Thoracic aorta (tissue), 2 donors: Measurements from ENCODE around the gene RSU1. TPM values are rescaled to one million over a fixed set of nuclear protein-coding genes. Genes with fewer than 3 reads are reported as not detected.

Experiments used
- ATAC-seq: fragments of 150-250 bp; one replicate; pipeline ENCODE4 v1.8.0; 2017; ENCODE audit warnings: low read depth; ENCODE audit not compliant: insufficient number of reproducible peaks, low FRiP score
- DNase-seq: peaks from one replicate; pipeline ENCODE4 v3.0.0-alpha.2; 2020; ENCODE audit warnings: low spot score
- H3K27ac ChIP-seq, 2 donors: fragments of 200-600 bp; sonication (generic); 1 replicate in 1 of 2; 2 replicates in 1 of 2; pipeline ENCODE4 v1.5.1; 2016; ENCODE audit warnings: mild to moderate bottlenecking in 2 of 2, moderate library complexity in 2 of 2
- H3K27me3 ChIP-seq: fragments of 200-600 bp; sonication (generic); replicated peaks from 2 replicates; pipeline ENCODE4 v1.6.0; 2016; ENCODE audit warnings: mild to moderate bottlenecking; ENCODE audit not compliant: insufficient read depth
- H3K36me3 ChIP-seq: fragments of 200-600 bp; sonication (generic); one replicate; pipeline ENCODE4 v1.5.1; 2016
- H3K4me1 ChIP-seq, 2 donors: fragments of 200-600 bp; sonication (generic); 1 replicate in 1 of 2; 2 replicates in 1 of 2; pipeline versions ENCODE4 v1.5.1 to v1.6.0; 2016; ENCODE audit warnings: low read depth in 2 of 2, mild to moderate bottlenecking in 1 of 2; ENCODE audit not compliant: control insufficient read depth in 1 of 2
- H3K4me3 ChIP-seq: fragments of 200-600 bp; sonication (generic); 2 replicates; pipeline ENCODE4 v1.5.1; 2016; ENCODE audit warnings: mild to moderate bottlenecking
- H3K9me3 ChIP-seq: fragments of 200-600 bp; sonication (generic); 2 replicates; pipeline ENCODE4 v1.5.1; 2016
- CTCF ChIP-seq: fragments of 200-600 bp; sonication (generic); IDR thresholded peaks from one replicate; pipeline ENCODE4 v1.5.1; 2019; ENCODE audit warnings: antibody characterized with exemption
- total RNA-seq, 2 donors: library from RNA; depleted of rRNA; stranded (reverse); fragments of >200 nt; gene quantifications; one replicate each; pipeline versions ENCODE4 v1.1.0 to v1.2.3, GENCODE V29; 2016

RSU1 gene
- total RNA-seq, 2 donors from 2014 or later: 88.0 to 122 TPM

DNA sequence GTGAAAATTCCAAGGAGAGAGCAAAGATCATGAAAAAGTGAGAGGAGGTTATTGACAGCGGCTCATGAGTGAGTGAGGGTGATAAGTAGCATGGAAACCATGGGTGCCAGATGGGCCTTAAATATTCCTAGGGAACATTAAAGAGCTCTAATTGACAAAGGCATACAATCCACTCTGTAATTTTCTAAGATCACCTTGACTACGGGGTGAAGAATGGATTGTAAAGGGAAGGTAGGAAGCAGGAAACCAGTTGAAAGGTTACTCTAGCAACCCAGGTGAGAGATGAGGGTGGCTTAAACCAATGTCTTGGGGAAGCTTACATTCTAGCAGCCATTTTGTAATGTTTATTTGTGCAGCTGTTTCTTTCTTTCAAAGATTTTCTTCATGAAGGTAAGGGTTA, 75.7 kb downstream of the RSU1 start:
- no peaks in the 10 kb centered on the region for H3K27me3 ChIP-seq
- peaks cover 4% of the 10 kb centered on the region for H3K36me3 ChIP-seq
- ATAC-seq: no peak
- no peak for DNase-seq
- no peak for TF ChIP-seq CTCF
- H3K27ac ChIP-seq: no peak overlapping the region
- H3K4me3 ChIP-seq: no peak overlapping the region
- no peaks in the 10 kb centered on the region for H3K4me1 ChIP-seq
- H3K9me3 ChIP-seq: peaks cover 5% of the 10 kb centered on the region

DNA sequence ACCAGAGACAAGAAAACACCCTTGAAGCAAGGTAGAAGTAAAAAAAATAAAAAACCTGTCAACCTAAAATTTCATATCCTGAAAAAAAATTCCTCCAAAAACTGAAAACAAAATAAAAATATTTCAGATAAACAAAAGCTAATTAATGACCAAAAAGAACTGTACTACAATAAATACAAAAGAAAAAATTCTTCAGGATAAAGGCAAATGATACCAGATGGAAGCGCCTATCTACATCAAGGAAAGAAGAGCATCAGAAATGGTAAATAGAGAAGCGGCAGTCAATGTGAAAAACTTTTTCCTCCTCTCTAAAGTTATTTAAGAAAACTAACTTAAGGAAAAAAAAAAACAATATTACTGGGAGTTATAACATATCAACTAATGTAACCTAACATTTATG, 79.8 kb downstream of the RSU1 start:
- no peaks in the 10 kb centered on the region for H3K4me1 ChIP-seq
- ATAC-seq (no peak), DNase-seq (no peak)
- no peak for TF ChIP-seq CTCF
- H3K27ac ChIP-seq: no peak overlapping the region
- H3K36me3 ChIP-seq: peaks cover 6% of the 10 kb centered on the region
- no peaks in the 10 kb centered on the region for H3K27me3 ChIP-seq
- peaks cover 5% of the 10 kb centered on the region for H3K9me3 ChIP-seq
- H3K4me3 ChIP-seq: no peak overlapping the region

DNA sequence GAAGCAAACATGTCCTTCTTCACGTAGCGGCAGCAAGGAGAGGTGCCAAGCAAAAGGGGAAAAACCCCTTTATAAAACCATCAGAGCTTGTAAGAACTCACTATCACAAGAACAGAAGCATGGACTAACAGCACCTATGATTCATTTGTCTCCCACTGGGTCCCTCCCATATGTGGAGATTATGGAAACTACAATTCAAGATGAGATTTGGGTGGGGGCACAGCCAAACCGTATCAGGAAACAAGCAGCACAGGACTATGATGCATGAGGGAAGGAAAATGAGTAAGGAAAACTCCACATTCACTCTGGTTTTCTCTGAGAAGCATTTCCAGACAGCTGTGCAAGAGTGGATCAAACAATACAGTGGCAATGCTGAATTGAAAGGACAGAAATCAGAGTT, 81.6 kb downstream of the RSU1 start:
- no peaks in the 10 kb centered on the region for H3K27me3 ChIP-seq
- no peak overlapping the region for H3K27ac ChIP-seq
- TF ChIP-seq CTCF: no peak
- DNase-seq (no peak), ATAC-seq (no peak)
- peaks cover 5% of the 10 kb centered on the region for H3K9me3 ChIP-seq
- no peaks in the 10 kb centered on the region for H3K4me1 ChIP-seq
- H3K4me3 ChIP-seq: no peak overlapping the region
- peaks cover 6% of the 10 kb centered on the region for H3K36me3 ChIP-seq

- ATAC-seq: no peak
- Histone ChIP-seq H3K27ac (no peak overlapping the region), H3K9me3 (peaks cover 5% of the 10 kb centered on the region), H3K4me1 (no peaks in the 10 kb centered on the region), H3K4me3 (no peak overlapping the region), H3K36me3 (peaks cover 3% of the 10 kb centered on the region), H3K27me3 (no peaks in the 10 kb centered on the region)
- no peak for DNase-seq
- TF ChIP-seq CTCF: no peak
Measured at GRCh38 chr10:16732376-16732775, 84.8 kb downstream of the RSU1 start.

DNA sequence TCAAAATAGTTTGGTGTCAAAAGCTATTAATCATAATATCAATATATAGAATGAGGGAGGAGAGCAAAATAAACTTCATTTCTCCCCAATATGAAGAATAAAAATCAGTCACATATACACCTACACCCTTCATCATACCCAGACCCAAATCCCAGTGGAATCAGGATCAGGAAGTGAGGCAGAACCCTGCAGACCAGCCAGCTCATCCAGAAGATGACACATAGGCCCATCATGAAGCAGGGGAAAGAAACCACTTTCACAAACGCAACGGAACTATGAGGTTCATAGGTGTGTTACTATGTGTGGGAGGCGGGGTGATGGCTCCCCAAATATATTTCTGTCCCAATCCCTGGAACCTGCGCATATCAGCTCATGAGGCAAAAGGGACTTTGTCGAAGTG, 89.0 kb downstream of the RSU1 start:
- Histone ChIP-seq H3K9me3 (no peaks in the 10 kb centered on the region), H3K36me3 (peaks cover under 1% of the 10 kb centered on the region), H3K4me1 (no peaks in the 10 kb centered on the region), H3K4me3 (no peak overlapping the region), H3K27me3 (no peaks in the 10 kb centered on the region), H3K27ac (no peak overlapping the region)
- TF ChIP-seq CTCF: no peak
- ATAC-seq: no peak
- no peak for DNase-seq
